ENCODE measurements around the gene TES. TPM values are rescaled to one million over a fixed set of nuclear protein-coding genes. Genes with fewer than 3 reads are reported as not detected.

The TES gene
- total RNA-seq, 1 experiment from 2014 or later: 28.2 TPM

DNA sequence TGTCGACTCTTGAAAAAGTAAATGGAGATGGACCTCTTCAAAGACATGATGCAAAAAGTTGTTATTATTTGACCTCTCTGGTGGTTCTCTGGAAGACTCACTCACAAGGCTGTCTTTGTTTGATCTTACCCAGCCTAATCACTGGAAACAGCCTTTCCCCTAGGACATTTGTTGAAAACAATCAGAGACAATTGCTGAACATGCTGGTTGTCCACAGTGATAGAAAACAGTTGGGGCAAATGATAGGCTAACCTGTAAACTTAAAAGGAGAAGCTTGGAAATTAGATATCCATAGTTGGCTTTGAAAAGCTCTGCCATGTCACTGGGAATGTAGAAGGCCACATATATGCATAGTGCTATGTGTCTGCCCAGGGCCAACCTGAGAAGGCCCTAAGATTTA lies 22.9 kb upstream of the TES start:
- no peak overlapping the region for H4K8ac ChIP-seq (replicated peaks; ENCODE audit: insufficient read length, low read depth, low read length)
- no peaks in the 10 kb centered on the region for H3K27me3 ChIP-seq (ENCODE audit: insufficient read depth, low read length)
- no peaks in the 10 kb centered on the region for H3K4me1 ChIP-seq (ENCODE audit: insufficient read depth, low read length)
- no peak overlapping the region for H2BK12ac ChIP-seq (ENCODE audit: insufficient read length, low read depth, low read length)
- H2BK15ac ChIP-seq (ENCODE audit: low read depth, low read length): no peak overlapping the region
- no peak overlapping the region for H4K91ac ChIP-seq (ENCODE audit: insufficient read length, low read depth, low read length)
- H3K9ac ChIP-seq (ENCODE audit: extremely low read depth, insufficient read length, low read length): no peak overlapping the region
- no peak overlapping the region for H3K4me3 Mint-ChIP-seq
- no peak overlapping the region for H3K56ac ChIP-seq (ENCODE audit: insufficient read length, low read depth, low read length)
- H3K4me2 ChIP-seq (ENCODE audit: insufficient read depth, insufficient read length, low read length): no peak overlapping the region
- no peak overlapping the region for H3K27ac Mint-ChIP-seq
- H3K4me1 Mint-ChIP-seq: no peaks in the 10 kb centered on the region
- H3K23me2 ChIP-seq (ENCODE audit: insufficient read length, low read depth, low read length, poor library complexity, severe bottlenecking): no peaks in the 10 kb centered on the region
- no peaks in the 10 kb centered on the region for H3K79me2 ChIP-seq (ENCODE audit: insufficient read depth, low read length)
- no peak overlapping the region for H2BK120ac ChIP-seq (ENCODE audit: low read depth, low read length, poor library complexity, severe bottlenecking)
- TF ChIP-seq, protein P1, sequence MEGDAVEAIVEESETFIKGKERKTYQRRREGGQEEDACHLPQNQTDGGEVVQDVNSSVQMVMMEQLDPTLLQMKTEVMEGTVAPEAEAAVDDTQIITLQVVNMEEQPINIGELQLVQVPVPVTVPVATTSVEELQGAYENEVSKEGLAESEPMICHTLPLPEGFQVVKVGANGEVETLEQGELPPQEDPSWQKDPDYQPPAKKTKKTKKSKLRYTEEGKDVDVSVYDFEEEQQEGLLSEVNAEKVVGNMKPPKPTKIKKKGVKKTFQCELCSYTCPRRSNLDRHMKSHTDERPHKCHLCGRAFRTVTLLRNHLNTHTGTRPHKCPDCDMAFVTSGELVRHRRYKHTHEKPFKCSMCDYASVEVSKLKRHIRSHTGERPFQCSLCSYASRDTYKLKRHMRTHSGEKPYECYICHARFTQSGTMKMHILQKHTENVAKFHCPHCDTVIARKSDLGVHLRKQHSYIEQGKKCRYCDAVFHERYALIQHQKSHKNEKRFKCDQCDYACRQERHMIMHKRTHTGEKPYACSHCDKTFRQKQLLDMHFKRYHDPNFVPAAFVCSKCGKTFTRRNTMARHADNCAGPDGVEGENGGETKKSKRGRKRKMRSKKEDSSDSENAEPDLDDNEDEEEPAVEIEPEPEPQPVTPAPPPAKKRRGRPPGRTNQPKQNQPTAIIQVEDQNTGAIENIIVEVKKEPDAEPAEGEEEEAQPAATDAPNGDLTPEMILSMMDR (conservative IDR thresholded peaks at IDR 0.05): no peak
- no peak overlapping the region for H3K23ac ChIP-seq (ENCODE audit: insufficient read length, low read depth, low read length)
- H3K4ac ChIP-seq (ENCODE audit: low read depth, low read length): no peak overlapping the region
- WGBS (ENCODE audit: extremely low coverage, insufficient read length, low lambda C conversion rate): no CpG with 5 or more reads among the region's 1 CpG
- H3K14ac ChIP-seq (ENCODE audit: insufficient read depth, low read length): no peak overlapping the region
- H3K79me1 ChIP-seq (ENCODE audit: insufficient read depth, low read depth, low read length, poor library complexity, severe bottlenecking): no peaks in the 10 kb centered on the region
- no peak overlapping the region for H2AFZ ChIP-seq (ENCODE audit: low read length)
- peaks cover 0 to 17% (median 0%) of the 10 kb centered on the region in 3 experiments; a peak in 4 of 7 replicates for H3K36me3 Mint-ChIP-seq (ENCODE audit: insufficient read depth in 1 of 3, low read depth in 3 of 3)
- peaks cover 6% of the 10 kb centered on the region for H3K9me3 ChIP-seq (ENCODE audit: control insufficient read depth, low read depth, low read length)
- DNase-seq: no peak
- no peak overlapping the region for H3K27ac ChIP-seq (ENCODE audit: insufficient read length, low read depth, low read length)
- no peaks in the 10 kb centered on the region for H4K20me1 ChIP-seq (ENCODE audit: control insufficient read depth, insufficient read depth, insufficient read length)
- H2BK20ac ChIP-seq (ENCODE audit: low read depth, low read length, poor library complexity, severe bottlenecking): no peak overlapping the region
- H3K18ac ChIP-seq (ENCODE audit: insufficient read length, low read depth, low read length): no peak overlapping the region
- H3T11ph ChIP-seq (ENCODE audit: low read length): no peak overlapping the region
- no peak overlapping the region for H2BK5ac ChIP-seq (ENCODE audit: insufficient read length, low read length)
- peaks cover 13 to 16% of the 10 kb centered on the region in 2 experiments for H3K9me3 Mint-ChIP-seq
- H2AK5ac ChIP-seq (ENCODE audit: insufficient read length, low read length): no peak overlapping the region
- no peak overlapping the region for H4K5ac ChIP-seq (ENCODE audit: insufficient read length, low read depth, low read length)
- H3K27me3 Mint-ChIP-seq (ENCODE audit: low read depth): no peaks in the 10 kb centered on the region
